PC-3 (cell line): ENCODE results near the gene LIN9.

Source experiments
- EZH2 ChIP-seq: fragments of 300-600 bp; sonication (generic); IDR thresholded peaks from one replicate; pipeline ENCODE4 v1.6.1; 2017; ENCODE audit warnings: antibody characterized with exemption, mild to moderate bottlenecking, low read length; ENCODE audit not compliant: unreplicated experiment
- TF ChIP-seq, protein P1 (sequence below): fragments of 300-600 bp; sonication (generic); conservative IDR thresholded peaks from 2 replicates; pipeline ENCODE4 v1.5.1; 2017; ENCODE audit warnings: antibody characterized with exemption, low read depth, mild to moderate bottlenecking, low read length

DNA sequence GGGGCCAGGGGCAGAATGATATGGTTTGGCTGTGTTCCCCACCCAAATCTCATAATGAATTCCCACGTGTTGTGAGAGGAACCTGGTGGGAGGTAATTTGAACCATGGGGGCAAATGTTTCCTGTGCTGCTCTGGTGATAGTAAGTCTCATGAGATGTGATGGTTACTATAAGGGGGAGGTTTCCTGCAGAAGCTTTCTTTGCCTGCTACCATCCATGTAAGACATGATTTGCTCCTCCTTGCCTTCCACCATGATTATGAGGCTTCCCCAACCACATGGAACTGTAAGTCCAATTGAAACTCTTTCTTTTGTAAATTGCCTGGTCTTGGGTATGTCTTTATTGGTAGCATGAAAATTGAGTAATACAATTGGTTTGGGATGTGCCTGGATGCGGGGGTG is 33.7 kb upstream of the LIN9 start:
- no peak for TF ChIP-seq EZH2
- TF ChIP-seq, protein P1, sequence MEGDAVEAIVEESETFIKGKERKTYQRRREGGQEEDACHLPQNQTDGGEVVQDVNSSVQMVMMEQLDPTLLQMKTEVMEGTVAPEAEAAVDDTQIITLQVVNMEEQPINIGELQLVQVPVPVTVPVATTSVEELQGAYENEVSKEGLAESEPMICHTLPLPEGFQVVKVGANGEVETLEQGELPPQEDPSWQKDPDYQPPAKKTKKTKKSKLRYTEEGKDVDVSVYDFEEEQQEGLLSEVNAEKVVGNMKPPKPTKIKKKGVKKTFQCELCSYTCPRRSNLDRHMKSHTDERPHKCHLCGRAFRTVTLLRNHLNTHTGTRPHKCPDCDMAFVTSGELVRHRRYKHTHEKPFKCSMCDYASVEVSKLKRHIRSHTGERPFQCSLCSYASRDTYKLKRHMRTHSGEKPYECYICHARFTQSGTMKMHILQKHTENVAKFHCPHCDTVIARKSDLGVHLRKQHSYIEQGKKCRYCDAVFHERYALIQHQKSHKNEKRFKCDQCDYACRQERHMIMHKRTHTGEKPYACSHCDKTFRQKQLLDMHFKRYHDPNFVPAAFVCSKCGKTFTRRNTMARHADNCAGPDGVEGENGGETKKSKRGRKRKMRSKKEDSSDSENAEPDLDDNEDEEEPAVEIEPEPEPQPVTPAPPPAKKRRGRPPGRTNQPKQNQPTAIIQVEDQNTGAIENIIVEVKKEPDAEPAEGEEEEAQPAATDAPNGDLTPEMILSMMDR: no peak
